ENCODE results near the gene ATP10D.

ATP10D gene

DNA sequence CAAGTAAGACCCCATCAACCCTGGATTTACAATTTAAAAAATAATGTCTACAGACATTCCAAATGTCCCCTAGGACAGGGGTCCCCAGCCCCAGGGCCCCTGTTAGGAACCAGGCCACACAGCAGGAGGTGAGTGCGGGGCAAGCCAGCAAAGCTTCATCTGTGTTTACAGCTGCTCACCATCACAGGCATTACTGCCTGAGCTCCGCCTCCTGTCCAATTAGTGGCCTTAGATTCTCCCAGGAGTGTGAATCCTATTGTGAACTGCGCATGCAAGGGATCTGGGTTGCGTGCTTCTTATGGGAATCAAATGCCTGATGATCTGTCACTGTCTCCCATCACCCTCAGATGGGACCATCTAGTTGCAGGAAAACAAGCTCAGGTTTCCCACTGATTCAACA, 146.1 kb downstream of the ATP10D start:
- DNase-seq (ENCODE audit: low spot score), result no peak
- CTCF ChIA-PET, result no interaction called here
- POLR2A ChIA-PET (ENCODE audit: low non-redundant PET), result no interaction called here
- TF ChIP-seq, protein P1, sequence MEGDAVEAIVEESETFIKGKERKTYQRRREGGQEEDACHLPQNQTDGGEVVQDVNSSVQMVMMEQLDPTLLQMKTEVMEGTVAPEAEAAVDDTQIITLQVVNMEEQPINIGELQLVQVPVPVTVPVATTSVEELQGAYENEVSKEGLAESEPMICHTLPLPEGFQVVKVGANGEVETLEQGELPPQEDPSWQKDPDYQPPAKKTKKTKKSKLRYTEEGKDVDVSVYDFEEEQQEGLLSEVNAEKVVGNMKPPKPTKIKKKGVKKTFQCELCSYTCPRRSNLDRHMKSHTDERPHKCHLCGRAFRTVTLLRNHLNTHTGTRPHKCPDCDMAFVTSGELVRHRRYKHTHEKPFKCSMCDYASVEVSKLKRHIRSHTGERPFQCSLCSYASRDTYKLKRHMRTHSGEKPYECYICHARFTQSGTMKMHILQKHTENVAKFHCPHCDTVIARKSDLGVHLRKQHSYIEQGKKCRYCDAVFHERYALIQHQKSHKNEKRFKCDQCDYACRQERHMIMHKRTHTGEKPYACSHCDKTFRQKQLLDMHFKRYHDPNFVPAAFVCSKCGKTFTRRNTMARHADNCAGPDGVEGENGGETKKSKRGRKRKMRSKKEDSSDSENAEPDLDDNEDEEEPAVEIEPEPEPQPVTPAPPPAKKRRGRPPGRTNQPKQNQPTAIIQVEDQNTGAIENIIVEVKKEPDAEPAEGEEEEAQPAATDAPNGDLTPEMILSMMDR (conservative IDR thresholded peaks at IDR 0.05; ENCODE audit: low read depth), result no peak
- H3K27ac ChIP-seq, result no peak overlapping the region

- H3K27ac ChIP-seq, result no peak overlapping the region
- DNase-seq (ENCODE audit: low spot score), result no peak
- TF ChIP-seq, protein P1 (conservative IDR thresholded peaks at IDR 0.05; ENCODE audit: low read depth), result no peak
- CTCF ChIA-PET, result no interaction called here
- POLR2A ChIA-PET (ENCODE audit: low non-redundant PET), result no interaction called here
Observed at GRCh38 chr4:47639531-47639930, 154.5 kb downstream of the ATP10D start.

- no peak for DNase-seq (ENCODE audit: low spot score)
- H3K27ac ChIP-seq, result no peak overlapping the region
- ChIA-PET POLR2A (ENCODE audit: low non-redundant PET) (no interaction called here), CTCF (no interaction called here)
- TF ChIP-seq, protein P1 (conservative IDR thresholded peaks at IDR 0.05; ENCODE audit: low read depth), result no peak
Observed at GRCh38 chr4:47640911-47641310, 155.8 kb downstream of the ATP10D start.

GRCh38 chr4:47641755-47642154, 156.7 kb downstream of the ATP10D start:
- ChIA-PET CTCF (no interaction called here), POLR2A (ENCODE audit: low non-redundant PET) (no interaction called here)
- no peak overlapping the region for H3K27ac ChIP-seq
- TF ChIP-seq, protein P1 (conservative IDR thresholded peaks at IDR 0.05; ENCODE audit: low read depth), result no peak
- no peak for DNase-seq (ENCODE audit: low spot score)

DNA sequence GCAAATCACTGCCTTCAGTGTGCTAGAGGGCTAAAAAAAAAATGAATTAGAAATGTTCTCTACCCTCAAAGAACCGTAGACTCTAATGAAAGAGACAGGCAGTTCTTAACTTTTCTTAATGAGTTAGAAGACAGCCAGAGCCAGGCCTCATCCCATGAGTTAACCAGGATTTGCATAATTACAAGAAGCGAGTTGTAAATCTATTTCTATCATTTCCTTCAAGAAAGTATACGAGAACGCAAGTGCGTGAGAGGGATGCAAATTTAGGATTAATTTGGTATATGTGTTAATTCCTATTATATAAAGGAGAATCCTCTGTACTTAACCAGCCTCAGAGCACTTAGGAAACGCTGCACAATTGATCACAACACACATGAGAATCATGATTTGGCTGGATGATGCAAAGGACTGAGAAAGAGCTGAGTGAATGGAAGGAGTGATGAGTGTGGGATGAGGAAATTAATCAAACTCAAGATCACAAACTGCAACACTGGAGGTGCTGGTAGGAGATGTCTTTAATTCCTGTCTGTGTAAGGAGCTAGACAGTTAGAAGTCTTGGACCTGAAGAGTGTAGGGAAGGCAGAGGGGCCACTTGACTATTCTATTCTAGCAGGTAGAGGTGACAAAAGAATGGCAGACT, 157.2 kb downstream of the ATP10D start:
- ChIA-PET POLR2A (ENCODE audit: low non-redundant PET) (no interaction called here), CTCF (no interaction called here)
- no peak overlapping the region for H3K27ac ChIP-seq
- no peak for DNase-seq (ENCODE audit: low spot score)
- TF ChIP-seq, protein P1 (conservative IDR thresholded peaks at IDR 0.05; ENCODE audit: low read depth), result no peak
